A673 (cell line): ENCODE data around the gene CCR4.

Experiments
- EZH2 ChIP-seq: fragments of 200-600 bp; sonication (generic); IDR thresholded peaks from 2 replicates; pipeline ENCODE4 v1.6.1; 2017; ENCODE audit warnings: borderline replicate concordance, low read depth, mild to moderate bottlenecking, mixed read lengths, antibody characterized with exemption, low read length; ENCODE audit not compliant: poor library complexity, severe bottlenecking
- TF ChIP-seq, protein P1 (sequence below): fragments of 300-800, 200-600 bp; sonication (generic); conservative IDR thresholded peaks from 2 replicates; pipeline ENCODE4 v1.5.1; 2017; ENCODE audit warnings: low read depth, mild to moderate bottlenecking, antibody characterized with exemption, low read length, moderate library complexity, mixed read lengths

DNA sequence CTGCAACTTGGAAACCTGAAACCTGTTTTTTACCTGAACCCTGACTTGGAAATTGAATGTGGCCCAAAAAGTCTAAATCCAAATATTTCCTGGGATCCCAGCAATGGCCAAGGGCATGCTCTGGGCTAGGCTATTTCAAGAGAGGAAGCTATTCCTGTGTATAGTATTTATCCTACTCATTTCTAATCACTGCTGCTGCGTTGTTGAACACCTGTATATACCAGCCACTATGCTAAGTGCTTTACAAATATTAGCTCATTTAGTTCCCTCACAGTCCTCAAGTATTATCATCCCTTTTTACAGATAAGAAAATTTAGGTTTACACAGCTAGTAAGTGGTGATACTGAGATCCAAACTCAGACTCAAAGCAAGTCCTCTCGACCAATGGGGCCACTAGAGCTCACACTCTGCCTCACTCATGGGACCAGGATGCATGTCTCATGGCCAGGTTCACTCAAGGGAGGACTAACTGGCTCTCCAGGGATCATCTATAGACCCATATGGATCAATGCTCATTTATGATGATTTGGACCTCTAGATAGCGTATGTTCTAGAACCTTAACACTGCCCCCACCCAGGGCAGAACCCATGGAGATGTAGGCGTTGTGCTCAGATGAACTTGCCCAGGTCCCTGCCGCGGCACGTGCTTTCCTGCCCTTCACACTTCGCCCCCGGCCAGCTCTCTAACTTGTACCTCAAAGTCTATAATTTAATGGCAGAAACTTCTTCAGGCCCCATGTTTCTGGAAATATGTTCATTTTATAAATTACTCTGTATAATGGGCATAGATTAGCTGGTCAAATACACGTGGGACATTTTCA lies 2.6 kb upstream of the CCR4 start:
- TF ChIP-seq, protein P1, sequence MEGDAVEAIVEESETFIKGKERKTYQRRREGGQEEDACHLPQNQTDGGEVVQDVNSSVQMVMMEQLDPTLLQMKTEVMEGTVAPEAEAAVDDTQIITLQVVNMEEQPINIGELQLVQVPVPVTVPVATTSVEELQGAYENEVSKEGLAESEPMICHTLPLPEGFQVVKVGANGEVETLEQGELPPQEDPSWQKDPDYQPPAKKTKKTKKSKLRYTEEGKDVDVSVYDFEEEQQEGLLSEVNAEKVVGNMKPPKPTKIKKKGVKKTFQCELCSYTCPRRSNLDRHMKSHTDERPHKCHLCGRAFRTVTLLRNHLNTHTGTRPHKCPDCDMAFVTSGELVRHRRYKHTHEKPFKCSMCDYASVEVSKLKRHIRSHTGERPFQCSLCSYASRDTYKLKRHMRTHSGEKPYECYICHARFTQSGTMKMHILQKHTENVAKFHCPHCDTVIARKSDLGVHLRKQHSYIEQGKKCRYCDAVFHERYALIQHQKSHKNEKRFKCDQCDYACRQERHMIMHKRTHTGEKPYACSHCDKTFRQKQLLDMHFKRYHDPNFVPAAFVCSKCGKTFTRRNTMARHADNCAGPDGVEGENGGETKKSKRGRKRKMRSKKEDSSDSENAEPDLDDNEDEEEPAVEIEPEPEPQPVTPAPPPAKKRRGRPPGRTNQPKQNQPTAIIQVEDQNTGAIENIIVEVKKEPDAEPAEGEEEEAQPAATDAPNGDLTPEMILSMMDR = no peak
- TF ChIP-seq EZH2 = no peak
